ENCODE results near the gene C6orf120.
A peak's percentile ranks its signal among the peaks of the same experiment; 100 is the strongest.

Gene C6orf120

GRCh38 chr6:169702840-169703246 lies 917 bp downstream of the C6orf120 start:
- H3K4me1 Mint-ChIP-seq, result peaks cover 60% of the 10 kb centered on the region
- peak; percentile 4 for ATAC-seq

DNA sequence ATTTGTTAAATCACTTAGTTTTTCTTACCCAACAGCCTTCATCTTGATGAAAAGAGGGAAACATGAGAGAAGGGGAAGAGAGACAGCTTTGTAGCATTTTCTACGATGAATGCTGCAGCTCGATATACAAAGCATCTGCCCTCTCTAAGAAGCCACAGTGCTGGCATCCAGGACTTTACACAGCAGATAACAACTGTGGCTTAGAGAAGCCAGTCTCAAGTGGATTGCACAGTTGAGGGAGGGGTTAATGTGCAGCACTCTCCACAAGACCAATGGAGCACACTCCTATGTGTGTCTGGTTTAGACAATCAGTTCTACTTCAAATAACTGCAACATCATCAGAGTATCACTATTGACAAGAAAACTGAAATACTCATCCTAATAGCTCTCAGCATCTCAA lies 5.8 kb downstream of the C6orf120 start:
- H3K9me3 Mint-ChIP-seq, result no peaks in the 10 kb centered on the region
- no peaks in the 10 kb centered on the region for H3K27me3 Mint-ChIP-seq
- peaks cover 46% of the 10 kb centered on the region for H3K4me1 Mint-ChIP-seq
- H3K27ac Mint-ChIP-seq, result peak overlapping the region; percentile 21
- peaks cover 15% of the 10 kb centered on the region for H3K36me3 Mint-ChIP-seq
- no peak overlapping the region for H3K4me3 Mint-ChIP-seq
- no peak for ATAC-seq

More at GRCh38 chr6:169702840-169703246, 917 bp downstream of the C6orf120 start:
- H3K9me3 Mint-ChIP-seq, result no peaks in the 10 kb centered on the region
- peak overlapping the region; percentile 95 for H3K4me3 Mint-ChIP-seq
- peaks cover 12% of the 10 kb centered on the region for H3K36me3 Mint-ChIP-seq
- H3K27me3 Mint-ChIP-seq, result no peaks in the 10 kb centered on the region
- peak overlapping the region; percentile 93 for H3K27ac Mint-ChIP-seq

DNA sequence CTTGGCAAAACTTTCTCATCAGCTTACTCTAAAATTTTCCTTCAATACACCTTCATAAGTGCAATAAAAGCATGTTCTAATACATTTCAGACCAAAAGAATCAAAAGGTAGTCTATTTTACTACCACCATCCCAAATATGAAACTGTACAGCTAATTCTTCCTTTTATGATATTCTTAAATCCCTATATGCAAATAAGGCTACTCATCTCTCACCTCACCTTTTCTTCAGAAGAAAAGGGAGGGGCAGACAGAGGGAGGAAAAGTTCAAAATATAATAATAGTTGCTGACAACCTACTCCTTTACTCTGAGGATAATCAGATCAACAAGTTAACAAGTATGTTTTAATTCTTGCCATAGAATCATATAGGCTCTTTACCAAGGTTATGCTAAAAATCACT lies 7.4 kb downstream of the C6orf120 start:
- Mint-ChIP-seq H3K4me1 (peaks cover 41% of the 10 kb centered on the region), H3K36me3 (peaks cover 23% of the 10 kb centered on the region), H3K4me3 (no peak overlapping the region), H3K9me3 (no peaks in the 10 kb centered on the region), H3K27me3 (no peaks in the 10 kb centered on the region), H3K27ac (no peak overlapping the region)
- no peak for ATAC-seq

GRCh38 chr6:169710009-169710408 lies 8.1 kb downstream of the C6orf120 start:
- Mint-ChIP-seq H3K27ac (peak overlapping the region; percentile 54), H3K9me3 (no peaks in the 10 kb centered on the region), H3K4me3 (no peak overlapping the region)

GRCh38 chr6:169714178-169714577 lies 12.3 kb downstream of the C6orf120 start:
- Mint-ChIP-seq H3K9me3 (no peaks in the 10 kb centered on the region), H3K27ac (no peak overlapping the region), H3K27me3 (no peaks in the 10 kb centered on the region), H3K36me3 (peaks cover 40% of the 10 kb centered on the region), H3K4me3 (no peak overlapping the region), H3K4me1 (peaks cover 6% of the 10 kb centered on the region)
- ATAC-seq, result no peak

More at GRCh38 chr6:169710009-169710408, 8.1 kb downstream of the C6orf120 start:
- no peaks in the 10 kb centered on the region for H3K27me3 Mint-ChIP-seq
- H3K36me3 Mint-ChIP-seq, result peaks cover 29% of the 10 kb centered on the region
- H3K4me1 Mint-ChIP-seq, result peaks cover 37% of the 10 kb centered on the region
- ATAC-seq, result no peak

DNA sequence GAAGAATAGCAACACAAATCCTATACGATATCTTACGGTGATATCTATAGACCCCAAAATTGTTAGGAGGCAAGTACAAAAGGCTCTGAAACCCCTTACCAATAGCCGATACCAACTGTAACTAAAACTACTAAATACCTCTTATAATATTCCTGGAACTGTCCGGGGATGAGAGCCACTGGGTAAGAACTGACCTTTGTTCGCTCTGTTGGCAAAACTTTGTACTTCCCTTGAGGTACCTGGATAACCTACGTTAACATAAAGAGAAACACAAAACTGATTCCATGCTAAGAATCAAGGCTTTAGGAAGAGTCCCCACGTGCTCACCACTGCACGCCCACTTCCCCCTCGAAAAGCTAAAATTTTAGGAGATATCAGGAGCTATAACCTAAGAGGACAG lies 12.7 kb downstream of the C6orf120 start:
- H3K9me3 Mint-ChIP-seq, result no peaks in the 10 kb centered on the region
- no peak overlapping the region for H3K27ac Mint-ChIP-seq
- no peaks in the 10 kb centered on the region for H3K27me3 Mint-ChIP-seq
- H3K36me3 Mint-ChIP-seq, result peaks cover 40% of the 10 kb centered on the region
- H3K4me1 Mint-ChIP-seq, result peaks cover 6% of the 10 kb centered on the region
- no peak overlapping the region for H3K4me3 Mint-ChIP-seq
- ATAC-seq, result no peak

DNA sequence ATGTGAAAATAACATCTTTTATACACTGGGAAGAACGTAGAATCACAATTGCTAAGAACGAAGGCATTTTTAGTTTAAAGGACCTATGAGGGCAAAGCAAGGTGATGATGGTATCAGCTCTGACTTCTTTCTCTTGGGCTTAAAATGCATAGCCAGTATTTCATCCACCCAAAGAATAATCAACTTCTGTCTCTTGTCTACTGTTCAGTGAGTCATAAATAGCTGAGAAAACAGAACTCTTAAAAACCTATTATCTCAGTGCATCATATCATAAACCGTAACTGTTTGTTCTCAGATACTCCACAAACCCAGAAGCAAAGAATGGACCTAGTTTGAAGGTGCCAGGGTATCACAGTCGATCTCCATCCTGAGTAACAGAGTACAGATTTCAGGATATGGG lies 17.2 kb downstream of the C6orf120 start:
- no peak for ATAC-seq
- no peaks in the 10 kb centered on the region for H3K9me3 Mint-ChIP-seq
- peaks cover 24% of the 10 kb centered on the region for H3K36me3 Mint-ChIP-seq
- H3K27me3 Mint-ChIP-seq, result no peaks in the 10 kb centered on the region
- no peak overlapping the region for H3K4me3 Mint-ChIP-seq
- no peak overlapping the region for H3K27ac Mint-ChIP-seq
- H3K4me1 Mint-ChIP-seq, result peaks cover 23% of the 10 kb centered on the region

DNA sequence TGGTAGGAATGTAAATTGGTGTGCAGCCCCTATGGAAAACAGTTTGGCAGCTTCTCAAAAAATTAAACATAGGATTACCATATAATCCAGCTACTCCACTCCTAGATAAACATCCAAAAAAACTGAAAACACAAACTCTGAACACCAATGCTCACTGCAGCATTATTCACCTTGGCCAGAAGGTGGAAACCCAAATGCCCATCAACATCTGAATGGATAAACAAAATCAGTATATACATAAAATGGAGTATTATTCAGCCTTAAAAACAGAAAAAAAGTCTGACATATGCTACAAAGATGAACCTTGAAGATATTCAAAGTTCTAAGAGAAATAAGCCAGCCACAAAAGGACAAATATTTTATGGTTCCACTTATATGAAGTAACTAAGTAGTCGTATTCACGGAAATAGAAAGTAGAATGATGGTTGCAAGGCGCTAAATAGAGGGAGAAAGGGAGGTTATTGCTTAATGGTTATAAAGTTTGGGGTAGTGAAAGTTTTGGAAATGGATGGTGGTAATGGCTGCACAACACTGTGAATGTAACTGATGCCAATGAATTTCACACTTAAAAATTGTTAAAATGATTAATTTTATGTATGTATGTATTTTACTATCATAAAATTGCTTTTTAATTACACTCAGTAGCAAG lies 18.4 kb downstream of the C6orf120 start:
- no peaks in the 10 kb centered on the region for H3K9me3 Mint-ChIP-seq
- ATAC-seq, result no peak
- no peaks in the 10 kb centered on the region for H3K27me3 Mint-ChIP-seq
- peaks cover 23% of the 10 kb centered on the region for H3K4me1 Mint-ChIP-seq
- H3K27ac Mint-ChIP-seq, result no peak overlapping the region
- H3K4me3 Mint-ChIP-seq, result no peak overlapping the region
- peaks cover 13% of the 10 kb centered on the region for H3K36me3 Mint-ChIP-seq

GRCh38 chr6:169722362-169723199 lies 20.7 kb downstream of the C6orf120 start:
- Mint-ChIP-seq H3K36me3 (no peaks in the 10 kb centered on the region), H3K9me3 (no peaks in the 10 kb centered on the region), H3K27me3 (no peaks in the 10 kb centered on the region), H3K27ac (peak overlapping the region; percentile 89), H3K4me3 (peak overlapping the region; percentile 84), H3K4me1 (peaks cover 36% of the 10 kb centered on the region)
- ATAC-seq, result no peak

GRCh38 chr6:169723200-169723909 lies 21.4 kb downstream of the C6orf120 start:
- H3K4me3 Mint-ChIP-seq, result peak overlapping the region; percentile 84
- H3K36me3 Mint-ChIP-seq, result no peaks in the 10 kb centered on the region
- peak overlapping the region; percentile 89 for H3K27ac Mint-ChIP-seq
- peak; percentile 74 for ATAC-seq
- no peaks in the 10 kb centered on the region for H3K9me3 Mint-ChIP-seq
- H3K4me1 Mint-ChIP-seq, result peaks cover 36% of the 10 kb centered on the region
- H3K27me3 Mint-ChIP-seq, result no peaks in the 10 kb centered on the region

- Mint-ChIP-seq H3K4me1 (peaks cover 36% of the 10 kb centered on the region), H3K36me3 (no peaks in the 10 kb centered on the region), H3K9me3 (no peaks in the 10 kb centered on the region), H3K27me3 (no peaks in the 10 kb centered on the region), H3K4me3 (peak overlapping the region; percentile 58), H3K27ac (peak overlapping the region; percentile 72)
- peak; percentile 76 for ATAC-seq
These were observed 22.1 kb downstream of the C6orf120 start for GRCh38 chr6:169723991-169724493.

DNA sequence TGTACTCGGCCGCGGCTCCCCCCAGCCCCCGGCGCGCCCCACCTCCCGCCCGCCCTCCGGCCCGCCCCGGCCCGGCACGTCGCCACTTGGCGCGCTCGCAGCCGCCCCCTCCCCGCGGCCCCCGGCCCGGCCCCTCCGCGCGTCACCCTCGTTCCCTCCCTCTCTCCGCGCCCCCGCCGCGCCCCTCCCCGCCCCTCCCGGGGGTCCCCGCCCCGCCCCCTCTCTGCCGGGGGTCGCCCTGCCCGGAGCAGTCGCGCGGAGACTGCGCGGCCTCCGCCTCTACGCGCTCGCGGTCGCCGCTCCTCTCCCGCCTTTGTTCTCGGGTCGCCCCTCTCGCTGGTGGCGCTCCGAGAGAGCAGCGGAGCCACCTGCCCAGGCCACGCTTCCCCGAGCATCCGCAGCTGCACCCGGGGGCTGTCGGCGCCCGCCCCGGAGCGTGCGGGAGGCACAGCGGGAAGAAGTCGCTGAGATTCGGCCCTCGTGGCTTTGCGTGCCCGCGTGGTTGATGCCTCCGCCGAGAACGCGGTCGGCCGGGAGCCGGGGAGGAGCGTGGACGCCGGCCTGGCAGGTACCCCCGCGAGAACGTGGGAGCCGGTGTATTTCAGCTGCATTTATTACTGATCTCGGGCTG lies 22.7 kb downstream of the C6orf120 start, which contains the start of gene PHF10:
Gene PHF10 (minus strand): TSS at position 7 of the 631 bp plus-strand sequence. CDS start 569 bp downstream, outside the sequence.
- H3K9me3 Mint-ChIP-seq, result no peaks in the 10 kb centered on the region
- H3K27me3 Mint-ChIP-seq, result no peaks in the 10 kb centered on the region
- no peaks in the 10 kb centered on the region for H3K36me3 Mint-ChIP-seq
- peak; percentile 82 for ATAC-seq
- H3K4me1 Mint-ChIP-seq, result peaks cover 31% of the 10 kb centered on the region
- peak within 1 kb of the TSS; percentile 89 for H3K27ac Mint-ChIP-seq
- peak within 1 kb of the TSS; percentile 84 for H3K4me3 Mint-ChIP-seq

DNA sequence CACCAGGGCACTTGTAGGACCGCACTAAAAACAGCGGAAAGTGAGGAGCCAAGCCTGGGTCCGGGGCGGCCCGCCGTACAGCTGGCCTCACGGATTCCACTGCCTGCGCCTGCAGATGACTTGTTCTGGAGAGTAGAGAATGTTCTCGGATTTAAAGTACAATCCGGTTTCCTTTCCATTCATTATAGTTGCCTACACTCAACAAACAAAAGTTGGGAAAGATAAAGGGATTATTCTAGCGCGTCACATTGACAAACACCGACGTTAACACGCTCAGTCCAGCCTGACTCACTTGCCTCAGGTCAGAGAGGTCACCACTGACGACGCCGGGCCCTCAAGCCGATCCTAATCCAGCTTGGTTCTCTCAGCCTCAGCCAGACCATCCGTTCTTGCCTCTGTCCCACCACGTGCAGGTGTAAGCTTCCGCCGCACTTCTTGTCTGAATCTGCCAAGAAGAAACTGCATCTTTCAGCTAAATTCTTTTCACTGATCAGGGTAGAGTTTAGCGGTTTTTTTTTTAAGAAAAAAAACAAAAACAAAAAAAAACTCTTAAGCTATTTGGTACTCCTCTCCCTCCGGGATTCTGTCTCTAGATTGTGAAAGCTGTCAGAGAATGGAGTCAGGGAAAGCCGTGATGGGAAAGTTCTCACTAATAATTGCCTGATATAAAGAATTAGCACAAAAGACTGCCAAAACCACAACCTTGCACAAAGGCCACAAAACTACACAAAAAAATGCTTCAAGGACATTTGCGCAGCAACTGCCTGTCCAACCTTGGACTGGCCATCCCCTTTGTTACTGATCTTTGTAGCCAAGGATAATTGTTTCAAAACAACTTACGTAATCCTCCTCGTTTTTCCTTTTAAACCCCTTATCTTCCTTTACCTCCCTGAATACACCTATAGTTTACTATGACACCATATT lies 23.5 kb downstream of the C6orf120 start:
- peak; percentile 27 for ATAC-seq
- H3K9me3 Mint-ChIP-seq, result no peaks in the 10 kb centered on the region
- H3K27me3 Mint-ChIP-seq, result no peaks in the 10 kb centered on the region

DNA sequence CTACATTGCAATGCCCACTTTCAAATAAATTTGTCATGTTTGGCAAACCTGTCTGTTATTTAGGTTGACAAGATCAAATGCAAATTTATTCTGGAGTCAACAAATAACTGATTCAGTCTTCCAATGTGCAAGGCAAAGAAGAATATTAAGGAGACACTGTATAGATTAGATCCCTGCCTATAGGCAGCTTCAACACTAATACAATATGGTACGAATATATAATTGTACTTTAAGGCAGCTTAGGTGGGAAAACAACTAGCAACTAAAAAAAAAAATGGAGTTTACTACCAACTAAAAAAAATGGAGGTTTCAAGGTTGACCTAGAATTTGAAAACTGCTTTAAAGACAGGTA lies 24.1 kb downstream of the C6orf120 start:
- Mint-ChIP-seq H3K4me1 (peaks cover 21% of the 10 kb centered on the region), H3K27ac (peak overlapping the region; percentile 72), H3K4me3 (peak overlapping the region; percentile 75), H3K27me3 (no peaks in the 10 kb centered on the region), H3K9me3 (no peaks in the 10 kb centered on the region), H3K36me3 (no peaks in the 10 kb centered on the region)
- no peak for ATAC-seq

More for the DNA sequence above, 23.5 kb downstream of the C6orf120 start:
- H3K36me3 Mint-ChIP-seq, result no peaks in the 10 kb centered on the region
- peak overlapping the region; percentile 72 for H3K27ac Mint-ChIP-seq
- peak overlapping the region; percentile 75 for H3K4me3 Mint-ChIP-seq
- H3K4me1 Mint-ChIP-seq, result peaks cover 24% of the 10 kb centered on the region

All from stimulated activated memory B cell treated with anti-CD40 and anti-IgM and Interleukin-4, amounts not matched to agents 10 μg/mL and 1 μg/mL and 100 μg/mL, for 72 hours (primary cell).